ENCODE measurements around the gene SYCP2L.
"Not testable (repeated sequence)": the region's sequence is repeated elsewhere in the genome, so short reads cannot be mapped to it uniquely, and the experiment has no call there.

The SYCP2L gene

DNA sequence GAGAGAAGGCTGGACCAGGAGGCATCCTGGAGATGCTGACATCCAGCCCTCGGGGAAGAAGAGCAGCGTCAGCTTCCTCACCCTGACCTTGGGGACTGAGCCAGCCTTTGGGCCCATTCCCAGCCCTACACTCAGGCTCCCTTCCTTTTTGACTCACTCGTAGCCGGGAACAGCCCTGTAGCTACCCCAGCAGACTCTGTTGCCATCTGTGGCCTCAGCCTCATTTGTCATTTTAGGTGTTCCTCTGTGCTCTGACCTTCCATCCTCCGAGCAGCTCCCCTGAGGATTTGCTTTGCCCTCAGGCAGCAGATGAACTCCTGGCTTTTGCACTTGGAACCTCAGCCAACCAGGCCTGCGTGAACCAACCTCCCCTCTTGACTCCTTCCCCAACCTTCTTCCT is 89.7 kb downstream of the SYCP2L start:
- H3K9me3 ChIP-seq (ENCODE audit: control insufficient read depth in 2 of 2, low read length in 2 of 2), result no peaks in the 10 kb centered on the region
- H3K36me3 ChIP-seq (ENCODE audit: control insufficient read depth in 2 of 2, insufficient read depth in 2 of 2, low read length in 2 of 2), result no peaks in the 10 kb centered on the region
- H3K9ac ChIP-seq (ENCODE audit: low read length in 2 of 2), result no peak overlapping the region
- no peak overlapping the region for H3K4me3 ChIP-seq (ENCODE audit: low read length in 2 of 2)
- H3K27ac ChIP-seq (ENCODE audit: low read length), result no peak overlapping the region
- no peaks in the 10 kb centered on the region for H3K4me1 ChIP-seq (ENCODE audit: control insufficient read depth, insufficient read depth, low read length)
- H3K27me3 ChIP-seq (ENCODE audit: control insufficient read depth in 1 of 2, insufficient read depth in 2 of 2, low read length in 2 of 2), result no peaks in the 10 kb centered on the region

GRCh38 chr6:10977231-10977968 is 90.5 kb downstream of the SYCP2L start:
- Histone ChIP-seq H3K27me3 (ENCODE audit: control insufficient read depth in 1 of 2, insufficient read depth in 2 of 2, low read length in 2 of 2) (no peaks in the 10 kb centered on the region), H3K4me1 (ENCODE audit: control insufficient read depth, insufficient read depth, low read length) (no peaks in the 10 kb centered on the region), H3K27ac (ENCODE audit: low read length) (no peak overlapping the region), H3K9ac (ENCODE audit: low read length in 2 of 2) (no peak overlapping the region), H3K9me3 (ENCODE audit: control insufficient read depth in 2 of 2, low read length in 2 of 2) (no peaks in the 10 kb centered on the region), H3K4me3 (ENCODE audit: low read length in 2 of 2) (no peak overlapping the region), H3K36me3 (ENCODE audit: control insufficient read depth in 2 of 2, insufficient read depth in 2 of 2, low read length in 2 of 2) (no peaks in the 10 kb centered on the region)

- Histone ChIP-seq H3K27me3 (ENCODE audit: control insufficient read depth in 1 of 2, insufficient read depth in 2 of 2, low read length in 2 of 2) (no peaks in the 10 kb centered on the region), H3K27ac (ENCODE audit: low read length) (no peak overlapping the region), H3K4me1 (ENCODE audit: control insufficient read depth, insufficient read depth, low read length) (no peaks in the 10 kb centered on the region), H3K36me3 (ENCODE audit: control insufficient read depth in 2 of 2, insufficient read depth in 2 of 2, low read length in 2 of 2) (no peaks in the 10 kb centered on the region), H3K9me3 (ENCODE audit: control insufficient read depth in 2 of 2, low read length in 2 of 2) (no peaks in the 10 kb centered on the region), H3K4me3 (ENCODE audit: low read length in 2 of 2) (no peak overlapping the region), H3K9ac (ENCODE audit: low read length in 2 of 2) (no peak overlapping the region)
Observed at GRCh38 chr6:10979603-10980002, 92.8 kb downstream of the SYCP2L start.

DNA sequence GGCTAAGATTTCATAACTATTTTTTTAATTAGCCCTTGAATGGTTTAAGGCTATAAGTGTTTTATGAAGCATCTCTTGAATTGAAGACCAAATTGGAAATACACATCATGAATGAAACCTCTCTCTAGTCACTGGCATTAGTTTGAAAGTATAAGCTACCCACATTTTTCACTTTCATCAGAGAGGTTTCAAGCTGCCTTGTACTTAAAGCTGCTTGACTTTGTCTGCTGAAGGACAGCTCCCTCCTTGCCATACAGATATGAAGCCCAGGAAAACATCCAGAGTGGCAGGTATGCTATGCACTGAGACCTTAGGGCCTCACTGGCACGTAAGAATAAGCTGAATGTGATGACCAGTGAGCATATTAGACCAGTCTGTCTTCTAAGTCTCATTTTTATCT is 94.6 kb downstream of the SYCP2L start:
- no peak overlapping the region for H3K27ac ChIP-seq (ENCODE audit: low read length)
- H3K9ac ChIP-seq (ENCODE audit: low read length in 2 of 2), result no peak overlapping the region
- H3K4me1 ChIP-seq (ENCODE audit: control insufficient read depth, insufficient read depth, low read length), result no peaks in the 10 kb centered on the region
- H3K36me3 ChIP-seq (ENCODE audit: control insufficient read depth in 2 of 2, insufficient read depth in 2 of 2, low read length in 2 of 2), result no peaks in the 10 kb centered on the region
- no peak overlapping the region for H3K4me3 ChIP-seq (ENCODE audit: low read length in 2 of 2)
- no peaks in the 10 kb centered on the region for H3K9me3 ChIP-seq (ENCODE audit: control insufficient read depth in 2 of 2, low read length in 2 of 2)
- no peaks in the 10 kb centered on the region for H3K27me3 ChIP-seq (ENCODE audit: control insufficient read depth in 1 of 2, insufficient read depth in 2 of 2, low read length in 2 of 2)

GRCh38 chr6:10984959-10985358 is 98.1 kb downstream of the SYCP2L start:
- not testable (repeated sequence) for H3K4me3 ChIP-seq (ENCODE audit: low read length in 2 of 2); H3K36me3 ChIP-seq (ENCODE audit: control insufficient read depth in 2 of 2, insufficient read depth in 2 of 2, low read length in 2 of 2); H3K27ac ChIP-seq (ENCODE audit: low read length); H3K4me1 ChIP-seq (ENCODE audit: control insufficient read depth, insufficient read depth, low read length); H3K9ac ChIP-seq (ENCODE audit: low read length in 2 of 2); H3K9me3 ChIP-seq (ENCODE audit: control insufficient read depth in 2 of 2, low read length in 2 of 2); H3K27me3 ChIP-seq (ENCODE audit: control insufficient read depth in 1 of 2, insufficient read depth in 2 of 2, low read length in 2 of 2)

GRCh38 chr6:10989587-10989986 is 102.7 kb downstream of the SYCP2L start:
- no peak overlapping the region for H3K9ac ChIP-seq (ENCODE audit: low read length in 2 of 2)
- H3K36me3 ChIP-seq (ENCODE audit: control insufficient read depth in 2 of 2, insufficient read depth in 2 of 2, low read length in 2 of 2), result no peaks in the 10 kb centered on the region
- H3K27me3 ChIP-seq (ENCODE audit: control insufficient read depth in 1 of 2, insufficient read depth in 2 of 2, low read length in 2 of 2), result no peaks in the 10 kb centered on the region
- no peak overlapping the region for H3K4me3 ChIP-seq (ENCODE audit: low read length in 2 of 2)
- no peaks in the 10 kb centered on the region for H3K4me1 ChIP-seq (ENCODE audit: control insufficient read depth, insufficient read depth, low read length)
- no peak overlapping the region for H3K27ac ChIP-seq (ENCODE audit: low read length)
- H3K9me3 ChIP-seq (ENCODE audit: control insufficient read depth in 2 of 2, low read length in 2 of 2), result no peaks in the 10 kb centered on the region

DNA sequence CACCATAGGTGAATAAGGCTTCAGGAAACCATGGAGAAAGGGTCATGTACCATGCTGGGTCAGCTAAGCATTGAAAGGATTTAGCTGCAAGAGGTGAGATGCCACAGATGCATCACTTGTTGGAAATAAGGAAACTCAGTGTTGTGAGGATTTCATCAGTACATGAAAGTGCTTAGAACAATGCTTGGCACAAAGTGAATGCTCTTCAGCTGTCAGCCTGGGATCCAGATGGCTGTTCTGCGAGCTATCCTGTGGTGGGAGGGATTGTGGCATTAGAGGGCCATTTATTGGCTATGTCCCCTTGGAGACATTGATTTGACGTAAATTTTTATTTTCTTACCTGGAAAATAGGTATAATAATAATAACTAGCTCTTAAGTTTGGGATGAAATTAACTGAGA is 104.3 kb downstream of the SYCP2L start:
- Histone ChIP-seq H3K9me3 (ENCODE audit: control insufficient read depth in 2 of 2, low read length in 2 of 2) (no peaks in the 10 kb centered on the region), H3K4me3 (ENCODE audit: low read length in 2 of 2) (no peak overlapping the region), H3K36me3 (ENCODE audit: control insufficient read depth in 2 of 2, insufficient read depth in 2 of 2, low read length in 2 of 2) (no peaks in the 10 kb centered on the region), H3K27me3 (ENCODE audit: control insufficient read depth in 1 of 2, insufficient read depth in 2 of 2, low read length in 2 of 2) (no peaks in the 10 kb centered on the region), H3K27ac (ENCODE audit: low read length) (no peak overlapping the region), H3K4me1 (ENCODE audit: control insufficient read depth, insufficient read depth, low read length) (no peaks in the 10 kb centered on the region), H3K9ac (ENCODE audit: low read length in 2 of 2) (no peak overlapping the region)

DNA sequence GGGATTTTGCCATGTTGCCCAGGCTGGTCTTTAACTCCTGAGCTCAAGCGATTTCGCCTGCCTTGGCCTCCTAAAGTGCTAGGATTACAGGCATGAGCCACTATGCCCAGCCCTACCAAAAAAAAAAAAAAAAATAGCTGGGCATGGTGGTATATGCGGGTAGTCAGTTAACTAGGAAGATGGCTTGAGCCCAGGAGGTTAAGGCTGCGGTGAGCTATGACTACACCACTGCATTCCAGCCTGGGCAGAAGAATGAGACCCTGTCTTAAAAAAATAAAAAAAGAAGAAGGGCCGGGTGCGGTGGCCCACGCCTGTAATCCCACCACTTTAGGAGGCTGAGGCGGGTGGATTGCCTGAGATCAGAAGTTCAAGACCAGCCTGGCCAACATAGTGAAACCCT is 107.0 kb downstream of the SYCP2L start:
- Histone ChIP-seq H3K4me1 (ENCODE audit: control insufficient read depth, insufficient read depth, low read length) (no peaks in the 10 kb centered on the region), H3K27me3 (ENCODE audit: control insufficient read depth in 1 of 2, insufficient read depth in 2 of 2, low read length in 2 of 2) (no peaks in the 10 kb centered on the region), H3K27ac (ENCODE audit: low read length) (no peak overlapping the region), H3K9me3 (ENCODE audit: control insufficient read depth in 2 of 2, low read length in 2 of 2) (no peaks in the 10 kb centered on the region), H3K36me3 (ENCODE audit: control insufficient read depth in 2 of 2, insufficient read depth in 2 of 2, low read length in 2 of 2) (no peaks in the 10 kb centered on the region), H3K4me3 (ENCODE audit: low read length in 2 of 2) (no peak overlapping the region), H3K9ac (ENCODE audit: low read length in 2 of 2) (no peak overlapping the region)

GRCh38 chr6:10995114-10995707 is 108.4 kb downstream of the SYCP2L start:
- no peak overlapping the region for H3K4me3 ChIP-seq (ENCODE audit: low read length in 2 of 2)
- H3K27me3 ChIP-seq (ENCODE audit: control insufficient read depth in 1 of 2, insufficient read depth in 2 of 2, low read length in 2 of 2), result no peaks in the 10 kb centered on the region
- no peak overlapping the region for H3K9ac ChIP-seq (ENCODE audit: low read length in 2 of 2)
- H3K4me1 ChIP-seq (ENCODE audit: control insufficient read depth, insufficient read depth, low read length), result no peaks in the 10 kb centered on the region
- H3K27ac ChIP-seq (ENCODE audit: low read length), result no peak overlapping the region
- no peaks in the 10 kb centered on the region for H3K9me3 ChIP-seq (ENCODE audit: control insufficient read depth in 2 of 2, low read length in 2 of 2)
- no peaks in the 10 kb centered on the region for H3K36me3 ChIP-seq (ENCODE audit: control insufficient read depth in 2 of 2, insufficient read depth in 2 of 2, low read length in 2 of 2)

DNA sequence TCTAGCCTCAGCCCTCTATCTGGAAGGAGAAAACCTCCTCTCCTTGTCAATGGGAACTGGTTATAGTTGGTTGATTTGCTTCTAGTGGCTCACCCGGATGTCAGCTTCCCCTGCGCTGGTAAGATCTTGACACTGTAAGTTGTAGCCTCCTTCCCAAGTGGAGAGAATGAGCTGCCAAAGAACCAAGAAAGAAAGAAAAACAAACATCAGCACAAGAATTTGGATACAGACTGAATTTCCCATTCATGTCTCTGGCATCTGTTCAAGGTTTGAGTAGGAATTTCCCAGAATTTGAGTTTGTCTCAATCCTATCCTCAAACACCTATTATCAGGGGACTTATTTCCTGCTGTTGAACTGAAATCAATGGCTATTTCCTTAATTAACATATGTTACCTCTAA is 113.1 kb downstream of the SYCP2L start:
- H3K27ac ChIP-seq (ENCODE audit: low read length), result no peak overlapping the region
- no peak overlapping the region for H3K9ac ChIP-seq (ENCODE audit: low read length in 2 of 2)
- H3K36me3 ChIP-seq (ENCODE audit: control insufficient read depth in 2 of 2, insufficient read depth in 2 of 2, low read length in 2 of 2), result no peaks in the 10 kb centered on the region
- no peak overlapping the region for H3K4me3 ChIP-seq (ENCODE audit: low read length in 2 of 2)
- H3K27me3 ChIP-seq (ENCODE audit: control insufficient read depth in 1 of 2, insufficient read depth in 2 of 2, low read length in 2 of 2), result no peaks in the 10 kb centered on the region
- no peaks in the 10 kb centered on the region for H3K9me3 ChIP-seq (ENCODE audit: control insufficient read depth in 2 of 2, low read length in 2 of 2)
- H3K4me1 ChIP-seq (ENCODE audit: control insufficient read depth, insufficient read depth, low read length), result no peaks in the 10 kb centered on the region

GRCh38 chr6:11002176-11002575 is 115.3 kb downstream of the SYCP2L start:
- no peaks in the 10 kb centered on the region for H3K27me3 ChIP-seq (ENCODE audit: control insufficient read depth in 1 of 2, insufficient read depth in 2 of 2, low read length in 2 of 2)
- H3K4me3 ChIP-seq (ENCODE audit: low read length in 2 of 2), result no peak overlapping the region
- no peak overlapping the region for H3K9ac ChIP-seq (ENCODE audit: low read length in 2 of 2)
- H3K9me3 ChIP-seq (ENCODE audit: control insufficient read depth in 2 of 2, low read length in 2 of 2), result no peaks in the 10 kb centered on the region
- H3K36me3 ChIP-seq (ENCODE audit: control insufficient read depth in 2 of 2, insufficient read depth in 2 of 2, low read length in 2 of 2), result no peaks in the 10 kb centered on the region
- H3K4me1 ChIP-seq (ENCODE audit: control insufficient read depth, insufficient read depth, low read length), result no peaks in the 10 kb centered on the region
- H3K27ac ChIP-seq (ENCODE audit: low read length), result no peak overlapping the region

Data from stomach smooth muscle (tissue), 2 donors.